ENCODE measurements around the gene MESP2.

DNA sequence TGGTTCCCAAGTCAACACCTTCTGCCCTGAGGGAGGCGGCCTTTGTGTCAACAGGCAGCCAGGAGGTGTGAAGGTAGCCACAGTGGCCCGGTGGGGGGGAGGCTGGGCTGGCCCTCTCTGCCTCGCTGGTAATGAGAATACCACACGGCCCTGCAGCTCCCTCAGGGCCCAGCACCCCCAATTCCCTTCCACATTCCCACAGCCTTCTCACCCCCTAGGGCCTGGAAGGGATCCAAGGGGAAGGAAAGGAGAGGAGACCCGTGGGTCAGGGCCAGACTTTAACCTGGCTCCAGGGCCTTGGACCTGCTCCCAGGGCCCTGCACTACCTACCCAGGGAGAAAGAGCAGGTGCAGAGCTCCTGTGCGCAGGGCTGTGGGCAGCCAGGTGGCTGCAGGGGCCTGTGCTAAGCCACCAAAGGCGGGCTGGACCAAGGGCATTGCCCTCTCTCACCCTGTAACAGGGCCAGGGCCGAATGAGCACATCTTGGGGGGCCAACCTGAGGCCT is 8.7 kb upstream of the MESP2 start:
- TF ChIP-seq, protein P1, sequence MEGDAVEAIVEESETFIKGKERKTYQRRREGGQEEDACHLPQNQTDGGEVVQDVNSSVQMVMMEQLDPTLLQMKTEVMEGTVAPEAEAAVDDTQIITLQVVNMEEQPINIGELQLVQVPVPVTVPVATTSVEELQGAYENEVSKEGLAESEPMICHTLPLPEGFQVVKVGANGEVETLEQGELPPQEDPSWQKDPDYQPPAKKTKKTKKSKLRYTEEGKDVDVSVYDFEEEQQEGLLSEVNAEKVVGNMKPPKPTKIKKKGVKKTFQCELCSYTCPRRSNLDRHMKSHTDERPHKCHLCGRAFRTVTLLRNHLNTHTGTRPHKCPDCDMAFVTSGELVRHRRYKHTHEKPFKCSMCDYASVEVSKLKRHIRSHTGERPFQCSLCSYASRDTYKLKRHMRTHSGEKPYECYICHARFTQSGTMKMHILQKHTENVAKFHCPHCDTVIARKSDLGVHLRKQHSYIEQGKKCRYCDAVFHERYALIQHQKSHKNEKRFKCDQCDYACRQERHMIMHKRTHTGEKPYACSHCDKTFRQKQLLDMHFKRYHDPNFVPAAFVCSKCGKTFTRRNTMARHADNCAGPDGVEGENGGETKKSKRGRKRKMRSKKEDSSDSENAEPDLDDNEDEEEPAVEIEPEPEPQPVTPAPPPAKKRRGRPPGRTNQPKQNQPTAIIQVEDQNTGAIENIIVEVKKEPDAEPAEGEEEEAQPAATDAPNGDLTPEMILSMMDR (IDR thresholded peaks at IDR 0.05; ENCODE audit: control extremely low read depth in 1 of 3, insufficient read depth in 1 of 3, low read depth in 1 of 3, low read length in 3 of 3), result no peak
- no peak for TF ChIP-seq YY1 (IDR thresholded peaks at IDR 0.05; ENCODE audit: low read depth, low read length)
- TF ChIP-seq POLR2AphosphoS5 (IDR thresholded peaks at IDR 0.05; ENCODE audit: low read depth, low read length), result no peak
- TF ChIP-seq SP2 (IDR thresholded peaks at IDR 0.05; ENCODE audit: low read length), result no peak
- TF ChIP-seq SIN3A (conservative IDR thresholded peaks at IDR 0.05 in 1 of 2, IDR thresholded peaks at IDR 0.05 in 1 of 2; ENCODE audit: low read depth in 1 of 2, low read length in 2 of 2), result no peak
- no peak for TF ChIP-seq EZH2 (IDR thresholded peaks at IDR 0.05; ENCODE audit: low read depth, low read length, severe bottlenecking)
- no peak for TF ChIP-seq ATF3 (IDR thresholded peaks at IDR 0.05; ENCODE audit: insufficient read depth, low read depth, low read length)
- no peak for TF ChIP-seq SRF (IDR thresholded peaks at IDR 0.05; ENCODE audit: low read depth, low read length)
- no peak for TF ChIP-seq POLR2A (IDR thresholded peaks at IDR 0.05; ENCODE audit: control extremely low read depth in 1 of 2, low read depth in 2 of 2, low read length in 2 of 2)
- no peak for TF ChIP-seq CBX8 (IDR thresholded peaks at IDR 0.05; ENCODE audit: borderline replicate concordance, low read depth, low read length)
- TF ChIP-seq NRF1 (IDR thresholded peaks at IDR 0.05; ENCODE audit: low read depth, low read length), result no peak
- no peak for TF ChIP-seq TAF1 (IDR thresholded peaks at IDR 0.05; ENCODE audit: low read depth, low read length)
- TF ChIP-seq SIX5 (IDR thresholded peaks at IDR 0.05; ENCODE audit: low read depth, low read length), result no peak
